ENCODE results near the gene NAA15.

Gene NAA15

GRCh38 chr4:139469216-139469615 is 167.9 kb downstream of the NAA15 start (continued):
- no peak for TF ChIP-seq BCL6B (tag by site-specific recombination; IDR thresholded peaks at IDR 0.05)
